Activated CD4-positive, alpha-beta T cell treated with anti-CD3 and anti-CD28 coated beads, Interleukin-2, amount 50 U/mL, for 4 hours (primary cell): Measurements from ENCODE around the gene ADH1B.
"Not testable (repeated sequence)": the region's sequence is repeated elsewhere in the genome, so short reads cannot be mapped to it uniquely, and the experiment has no call there.

Experiments used
- DNase-seq, 2 experiments: peaks; one replicate each; pipeline ENCODE4 v3.0.0-alpha.2; 2020

ADH1B gene

DNA sequence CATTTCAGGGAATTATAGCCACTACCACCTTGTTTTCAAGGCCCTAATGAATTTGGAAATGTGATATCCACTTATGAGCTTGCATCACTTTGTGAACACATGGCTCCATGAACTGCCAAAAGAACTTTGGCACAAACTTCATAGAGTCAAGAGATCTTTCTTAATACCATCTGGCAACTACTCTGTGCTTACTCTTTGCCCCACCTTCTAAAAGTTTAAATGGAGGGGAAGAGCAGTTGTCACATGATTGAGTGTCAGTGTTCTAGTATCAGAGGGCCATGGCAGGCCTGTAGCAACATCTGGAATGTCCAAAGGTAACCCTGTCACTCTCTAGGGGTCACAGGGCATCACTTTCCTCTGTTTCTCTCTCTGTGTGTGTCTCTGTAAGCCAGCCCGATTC is 2.6 kb upstream of the ADH1B start:
- DNase-seq: no peak

- DNase-seq: not testable (repeated sequence)
Measured at GRCh38 chr4:99317811-99318210, 3.4 kb downstream of the ADH1B start.

DNA sequence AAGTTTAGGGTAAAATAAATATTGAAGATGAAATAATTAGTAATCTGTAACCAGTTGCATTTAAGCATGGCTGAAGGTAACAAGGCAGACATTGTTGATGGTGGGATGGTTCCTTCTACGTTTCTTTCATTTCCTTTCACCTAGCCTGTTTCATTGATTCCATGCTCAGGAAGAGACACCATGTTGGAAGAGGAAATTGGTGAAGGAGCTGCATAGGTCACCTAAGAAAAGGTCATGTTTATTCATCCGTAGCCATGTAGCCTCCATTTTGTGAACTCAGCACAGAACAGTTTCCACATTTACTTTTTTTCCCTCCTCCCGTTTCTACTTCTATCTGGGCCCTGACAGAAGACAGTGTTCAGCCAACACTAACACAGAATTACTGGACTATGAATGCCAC is 3.8 kb downstream of the ADH1B start:
- no peak for DNase-seq

- no peak for DNase-seq
Measured at GRCh38 chr4:99315839-99316238, 5.4 kb downstream of the ADH1B start.

DNA sequence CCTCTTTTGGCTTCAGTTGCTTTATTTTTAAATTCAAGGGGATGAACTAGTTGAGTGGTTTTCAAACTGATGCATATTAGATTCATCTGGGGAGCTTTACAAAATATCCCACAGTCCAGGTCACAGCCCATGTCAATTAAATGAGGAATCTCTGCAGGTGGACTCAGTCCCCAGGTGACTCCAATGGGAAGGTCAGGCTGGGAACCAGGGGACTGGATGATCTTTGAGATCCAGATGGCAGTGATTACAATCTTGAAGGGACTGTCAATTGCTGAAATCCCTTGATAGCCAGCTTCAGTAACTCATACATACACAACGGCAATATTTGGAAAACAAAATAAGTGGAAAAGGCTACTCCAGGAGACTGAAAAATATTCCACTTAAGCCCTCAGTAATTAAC is 7.0 kb downstream of the ADH1B start:
- no peak for DNase-seq

DNA sequence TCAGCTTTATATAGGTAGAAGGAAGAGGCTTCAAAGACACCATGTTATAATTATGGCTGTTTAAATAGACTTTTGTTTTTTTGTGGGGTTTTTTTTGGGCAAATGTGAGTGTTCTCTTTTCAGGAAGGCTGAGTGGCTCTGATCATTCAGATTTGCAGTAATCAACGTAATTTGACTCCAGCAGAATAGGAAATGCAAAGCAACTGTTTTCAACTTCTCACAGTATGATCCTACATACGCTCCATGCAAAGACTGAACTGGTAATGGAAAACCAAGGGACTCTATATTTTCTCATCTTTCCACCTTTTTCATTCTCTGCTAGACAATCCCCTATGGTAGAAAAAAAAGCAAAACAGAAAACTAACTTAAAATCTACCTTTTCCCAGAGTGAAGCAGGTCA is 10.8 kb downstream of the ADH1B start:
- DNase-seq: no peak

GRCh38 chr4:99305638-99306400 is 15.4 kb downstream of the ADH1B start:
- DNase-seq: no peak

DNA sequence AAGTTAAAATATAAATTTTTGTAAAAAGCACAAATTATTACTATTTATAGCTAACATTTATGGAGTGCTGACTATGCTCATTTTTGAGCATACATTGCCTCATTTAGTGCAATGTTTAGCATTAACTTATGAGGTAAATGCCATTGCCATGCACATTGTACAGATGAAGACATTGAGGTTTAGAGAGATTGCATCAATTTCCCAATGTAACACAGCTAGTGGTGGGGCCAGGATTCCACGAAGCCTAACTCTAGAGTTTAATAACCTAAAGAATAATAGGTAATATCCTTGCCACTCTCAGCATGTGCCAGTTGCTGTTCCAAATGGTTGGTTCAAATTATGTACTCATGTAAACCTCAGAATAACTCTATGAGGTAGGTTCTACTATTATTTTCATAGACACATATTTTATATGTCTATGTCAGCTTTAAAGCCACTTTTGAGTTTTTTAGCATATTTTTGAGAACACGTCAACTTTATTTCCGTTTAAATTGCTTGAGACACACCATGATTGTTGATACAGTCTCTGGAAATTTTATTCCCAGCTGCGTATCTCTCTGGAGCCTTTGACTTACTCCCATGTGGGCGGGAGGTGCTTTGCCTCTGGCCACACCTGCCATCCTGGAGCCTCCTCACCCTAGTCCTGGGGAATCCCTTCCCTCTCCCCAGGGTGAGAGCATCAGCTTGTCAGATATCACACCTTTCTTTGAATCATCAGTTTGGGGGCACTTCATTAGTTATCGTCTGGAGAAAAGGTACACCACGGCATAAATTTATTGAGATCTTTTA is 19.6 kb downstream of the ADH1B start:
- DNase-seq: no peak

DNA sequence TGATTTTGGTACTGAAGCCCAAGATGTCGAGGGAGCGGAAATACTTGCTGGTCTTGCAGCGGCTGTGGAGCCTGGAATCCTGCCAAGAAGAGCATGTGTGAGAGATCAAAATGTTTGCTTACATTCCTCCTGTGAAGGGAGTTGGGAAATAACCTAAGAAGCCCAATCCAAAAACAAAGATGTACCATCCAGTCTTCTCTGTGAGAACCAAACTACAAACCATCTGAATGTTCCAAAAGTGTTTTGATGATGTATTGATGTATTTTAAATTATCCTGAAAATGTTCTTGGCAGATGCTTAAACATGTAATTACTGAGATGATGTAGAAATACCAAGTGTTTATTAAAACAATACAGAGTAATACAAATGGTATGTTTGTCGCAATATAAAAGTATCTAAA is 20.3 kb downstream of the ADH1B start:
- DNase-seq: no peak

DNA sequence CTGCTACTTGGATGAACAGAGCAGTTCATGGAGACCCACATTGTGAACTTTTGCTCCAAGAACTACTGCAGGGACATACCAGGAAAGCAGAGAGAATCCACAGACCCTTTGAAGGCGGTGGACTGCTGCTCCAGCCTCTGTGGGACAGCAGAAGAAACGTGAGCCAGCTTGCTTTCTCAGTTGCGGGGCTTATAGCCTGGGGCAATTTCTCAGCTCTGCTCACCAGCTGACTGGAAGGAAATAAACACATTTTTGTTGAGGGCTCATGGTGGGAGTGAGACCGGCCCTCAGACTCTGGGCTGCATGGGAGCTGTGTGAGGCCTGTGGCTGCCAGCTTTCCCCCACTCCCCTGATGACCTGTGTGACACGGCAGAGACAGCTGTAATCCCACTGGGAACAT is 27.8 kb downstream of the ADH1B start:
- DNase-seq: no peak

DNA sequence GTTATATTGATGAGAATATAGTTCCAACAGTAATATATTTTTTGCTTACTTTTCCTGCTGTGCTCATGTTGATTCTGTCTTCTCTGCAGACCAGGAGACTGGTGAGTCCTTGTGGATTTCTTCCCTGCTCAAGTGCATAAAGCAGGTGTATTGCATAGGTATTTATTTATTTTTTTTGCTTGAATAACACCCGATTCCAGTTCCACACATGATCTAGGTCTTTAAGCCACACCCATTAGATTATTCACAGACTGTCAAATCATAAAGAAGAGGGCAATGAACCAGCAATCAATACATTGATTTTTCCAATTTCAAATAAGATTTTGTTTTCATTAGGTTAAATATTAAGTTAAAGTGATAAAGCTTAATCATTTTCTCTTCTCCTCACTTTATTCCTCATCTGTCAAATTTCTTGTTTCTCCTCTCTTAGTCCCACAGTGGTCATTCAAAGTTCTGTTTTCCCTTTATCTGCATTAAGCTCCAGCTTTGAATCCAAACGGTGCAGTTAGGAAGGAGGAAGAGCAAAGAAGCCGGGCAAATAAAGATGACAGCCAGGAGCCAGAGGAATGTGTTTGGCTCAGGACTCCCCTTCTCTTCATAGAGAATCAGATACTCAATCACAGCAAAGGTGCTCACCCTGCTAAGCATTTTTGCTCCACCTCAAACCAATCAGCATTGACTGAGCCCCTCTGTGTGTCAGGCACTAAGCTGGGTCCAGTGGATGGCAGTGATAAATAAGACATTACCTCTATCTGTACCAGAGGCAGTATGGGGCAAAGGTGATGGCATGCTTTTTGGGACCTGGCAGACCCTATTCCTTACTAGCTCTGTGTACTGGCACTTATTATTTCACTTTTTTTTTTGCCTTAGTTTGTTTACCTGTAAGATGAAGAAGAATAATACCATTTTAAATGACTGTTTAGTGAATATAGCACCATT is 30.1 kb downstream of the ADH1B start, which contains the start of gene ADH1A:
Gene ADH1A (minus strand): TSS at position 138 of the 939 bp plus-strand sequence. CDS start 71 bp downstream, at position 67.
- no peak for DNase-seq

DNA sequence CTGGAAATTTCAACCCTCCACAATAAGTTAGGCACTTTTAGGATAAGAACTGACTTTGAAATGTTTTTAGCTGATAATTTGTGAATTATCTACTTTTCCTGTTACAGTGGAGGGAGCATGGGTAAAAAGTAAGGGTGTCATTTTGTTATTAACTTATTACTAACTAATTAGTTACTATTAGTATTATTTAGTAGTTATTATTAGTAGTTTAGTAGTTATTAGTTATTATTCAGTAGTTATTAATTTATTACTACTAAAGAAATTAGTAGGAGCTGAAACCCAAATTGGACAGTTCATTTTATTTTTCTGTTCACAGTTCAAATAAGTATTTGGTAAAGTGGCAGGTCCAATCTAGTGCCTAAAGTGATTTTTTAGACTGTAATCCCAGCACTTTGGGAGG is 35.8 kb downstream of the ADH1B start:
- no peak for DNase-seq

GRCh38 chr4:99282731-99283130 is 38.5 kb downstream of the ADH1B start:
- no peak for DNase-seq

DNA sequence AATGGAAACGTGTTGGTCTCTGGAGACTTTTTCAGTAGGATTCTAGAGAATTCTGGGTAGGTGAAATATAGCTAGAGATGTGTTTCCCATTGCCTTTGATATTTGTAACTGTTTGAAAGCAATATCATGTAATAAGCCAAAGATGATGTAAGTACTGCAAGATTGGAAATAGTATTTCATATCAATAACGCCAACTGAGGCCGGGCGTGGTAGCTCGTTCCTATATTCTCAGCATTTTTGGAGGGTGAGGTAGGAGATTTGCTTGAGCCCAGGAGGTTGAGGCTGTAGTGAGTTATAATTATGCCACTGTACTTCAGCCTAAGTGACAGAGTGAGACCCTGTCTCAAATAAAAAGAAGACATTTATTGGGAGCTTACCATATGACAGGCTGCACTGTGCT is 39.9 kb downstream of the ADH1B start:
- no peak for DNase-seq

- no peak for DNase-seq
Measured at GRCh38 chr4:99276417-99276816, 44.8 kb downstream of the ADH1B start.

DNA sequence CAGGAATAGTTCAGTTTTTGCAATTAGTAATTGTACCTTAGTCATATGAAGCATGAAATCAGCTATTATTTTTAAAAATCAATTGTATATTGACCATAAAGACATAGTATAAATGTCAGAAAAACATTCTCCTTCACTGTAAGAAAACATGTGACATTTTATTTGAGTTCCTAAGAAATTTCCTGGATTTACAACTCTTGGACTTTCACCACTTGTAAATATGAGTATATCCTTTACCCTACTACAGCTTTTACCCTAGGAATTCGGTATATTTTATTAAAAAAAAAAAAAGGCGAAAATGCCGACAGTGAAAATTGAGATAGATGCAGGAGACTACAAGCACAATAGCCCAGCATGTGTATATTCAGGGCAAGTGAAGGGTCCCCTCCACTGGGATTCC is 45.3 kb downstream of the ADH1B start:
- DNase-seq: no peak

- DNase-seq: no peak
Measured at GRCh38 chr4:99275050-99275449, 46.2 kb downstream of the ADH1B start.

- no peak for DNase-seq
Measured at GRCh38 chr4:99273704-99274103, 47.5 kb downstream of the ADH1B start.

DNA sequence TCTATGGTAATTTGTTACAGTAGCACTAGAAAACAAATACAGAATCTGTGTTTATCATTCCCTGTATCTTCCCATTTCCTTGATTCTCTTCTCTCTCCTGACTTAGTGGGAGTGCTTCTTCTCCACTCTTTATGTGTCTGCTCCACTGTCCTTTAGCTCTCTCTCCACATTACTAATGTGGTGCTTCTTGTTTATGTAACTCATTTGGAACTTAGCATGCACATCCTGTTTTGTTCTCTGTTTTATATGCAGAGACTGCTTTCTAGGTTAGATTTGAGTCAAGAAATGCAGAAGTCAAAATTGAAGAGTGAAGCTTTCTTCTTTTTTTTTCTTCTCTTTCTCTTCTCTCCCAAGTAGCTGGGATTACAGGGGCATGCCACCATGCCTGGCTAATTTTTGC is 56.3 kb downstream of the ADH1B start:
- no peak for DNase-seq
